GM21390 (cell line): Measurements from ENCODE around the gene KCTD16.

Source experiments
- ATAC-seq: cut with Tn5 transposase; IDR thresholded peaks from one replicate; pipeline ENCODE4 v1.9.1; 2021; ENCODE audit not compliant: unreplicated experiment

KCTD16 gene

GRCh38 chr5:144451187-144451973 is 280.7 kb downstream of the KCTD16 start:
- no peak for ATAC-seq

GRCh38 chr5:144453753-144454152 is 283.1 kb downstream of the KCTD16 start:
- ATAC-seq = no peak

DNA sequence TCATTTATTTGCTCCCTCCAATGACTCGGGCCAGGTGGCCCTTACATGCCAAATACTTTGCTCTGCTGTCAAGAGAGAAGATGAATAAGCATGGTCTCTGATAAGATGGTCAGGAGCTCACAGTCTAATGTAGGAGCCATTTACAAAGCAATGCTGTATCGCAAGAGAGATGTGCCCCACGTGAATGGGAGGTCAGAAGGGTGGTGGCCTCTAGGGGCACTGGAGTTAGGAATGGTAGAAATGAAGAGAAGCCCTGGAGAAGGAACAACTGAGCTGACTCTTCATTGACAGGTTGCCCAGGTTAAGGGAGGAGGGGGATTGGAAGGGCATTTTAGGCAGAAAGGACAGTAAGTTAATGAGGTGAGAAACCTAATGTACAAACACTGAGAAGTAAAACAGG is 286.5 kb downstream of the KCTD16 start:
- no peak for ATAC-seq

GRCh38 chr5:144458216-144458615 is 287.5 kb downstream of the KCTD16 start:
- ATAC-seq = no peak

- ATAC-seq = no peak
These were observed 289.9 kb downstream of the KCTD16 start for GRCh38 chr5:144460600-144460999.

- no peak for ATAC-seq
These were observed 291.9 kb downstream of the KCTD16 start for GRCh38 chr5:144462577-144462976.

DNA sequence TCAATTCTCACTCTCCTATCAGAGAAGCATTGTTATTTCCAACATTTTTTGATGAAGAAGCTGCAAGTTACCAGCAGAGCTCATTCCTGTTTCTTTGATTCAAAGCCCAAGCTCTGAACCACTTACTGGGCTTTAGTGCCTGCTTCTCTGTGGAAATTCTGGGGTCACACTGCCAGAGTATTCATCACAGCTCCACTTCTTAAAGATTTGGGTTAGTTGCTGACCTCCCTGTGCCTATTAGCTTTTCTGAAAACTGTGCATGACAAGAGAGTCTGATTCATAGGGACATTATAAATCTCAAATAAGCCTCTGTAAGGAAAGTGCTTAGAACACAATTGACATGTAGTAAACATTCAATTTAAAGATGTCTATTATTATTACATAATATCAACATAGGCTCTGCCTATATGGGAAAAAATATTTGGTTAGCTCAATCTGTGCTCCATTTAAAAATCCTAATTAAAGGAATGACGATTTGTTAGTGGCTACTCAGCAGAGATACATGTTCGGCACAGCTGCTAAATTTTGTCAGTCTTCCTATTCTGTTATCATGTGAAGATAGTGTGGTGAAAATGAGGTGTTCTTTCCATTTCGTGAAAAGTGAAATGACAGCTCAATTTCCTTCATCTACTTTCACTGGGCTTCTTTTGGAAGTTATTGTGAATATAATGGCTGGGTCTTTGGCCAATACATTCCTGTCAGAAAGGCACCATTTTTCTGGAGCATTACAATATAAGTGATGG is 293.0 kb downstream of the KCTD16 start:
- no peak for ATAC-seq

- no peak for ATAC-seq
These were observed 293.6 kb downstream of the KCTD16 start for GRCh38 chr5:144464306-144464705.

- no peak for ATAC-seq
These were observed 294.8 kb downstream of the KCTD16 start for GRCh38 chr5:144465441-144465840.

- no peak for ATAC-seq
These were observed 297.1 kb downstream of the KCTD16 start for GRCh38 chr5:144467792-144468191.

DNA sequence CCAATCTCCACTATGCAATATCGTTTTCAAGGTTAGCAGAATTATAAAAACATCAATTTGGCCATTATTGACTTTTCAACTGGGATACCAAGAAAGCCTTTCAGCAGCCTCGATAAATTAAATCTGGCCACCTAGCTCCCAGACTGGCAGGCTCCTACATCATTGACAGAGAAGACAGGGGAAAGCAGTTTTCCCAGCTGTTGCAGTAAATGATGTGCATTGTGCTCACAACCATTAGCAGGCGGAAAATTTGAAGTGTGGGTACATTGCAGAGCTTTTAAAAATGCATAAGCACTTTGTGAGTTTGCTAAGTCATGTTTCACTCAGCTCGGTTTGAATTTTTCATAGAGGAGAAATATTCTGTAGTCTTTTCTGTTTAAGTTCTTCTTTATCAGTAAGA is 297.9 kb downstream of the KCTD16 start:
- ATAC-seq = no peak

- no peak for ATAC-seq
These were observed 298.4 kb downstream of the KCTD16 start for GRCh38 chr5:144469106-144469505.

DNA sequence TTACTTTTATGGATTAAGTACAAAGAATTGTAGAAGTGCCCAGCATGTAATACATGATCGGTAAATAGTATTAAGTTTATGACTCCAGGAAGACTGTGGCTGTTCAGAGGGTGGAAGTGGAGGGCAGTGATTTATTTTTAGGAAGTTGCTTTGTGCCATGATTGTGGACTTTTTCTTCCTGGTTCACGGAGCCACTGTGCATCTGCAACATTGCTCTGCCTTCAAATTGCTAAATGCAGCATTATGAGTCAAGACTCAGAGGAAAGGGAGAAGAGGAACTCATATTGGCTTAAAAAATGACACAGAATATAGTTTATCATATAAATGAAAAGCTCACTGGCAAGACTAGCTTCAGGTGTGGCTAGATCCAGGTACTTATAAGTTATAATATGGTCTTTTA is 301.5 kb downstream of the KCTD16 start:
- no peak for ATAC-seq

GRCh38 chr5:144473650-144474049 is 303.0 kb downstream of the KCTD16 start:
- no peak for ATAC-seq

DNA sequence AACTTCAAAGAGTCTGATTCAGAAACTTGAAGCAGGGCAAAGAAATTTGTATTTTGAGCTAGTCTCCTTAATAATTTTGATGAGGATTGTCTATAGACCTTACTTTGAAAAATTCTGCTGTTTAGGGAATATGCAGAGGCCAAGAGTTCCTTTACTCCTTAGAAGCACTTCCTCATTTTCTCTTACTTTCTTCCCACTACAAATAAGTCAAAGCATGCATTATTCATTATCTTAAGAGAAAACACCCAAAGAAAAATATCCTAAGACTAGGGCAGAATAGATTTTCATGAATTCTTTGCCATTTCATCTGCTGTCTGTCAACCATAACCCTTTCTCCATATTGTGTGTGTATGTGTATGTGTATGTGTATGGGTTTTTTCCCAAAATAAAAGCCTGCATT is 307.9 kb downstream of the KCTD16 start:
- ATAC-seq = no peak

DNA sequence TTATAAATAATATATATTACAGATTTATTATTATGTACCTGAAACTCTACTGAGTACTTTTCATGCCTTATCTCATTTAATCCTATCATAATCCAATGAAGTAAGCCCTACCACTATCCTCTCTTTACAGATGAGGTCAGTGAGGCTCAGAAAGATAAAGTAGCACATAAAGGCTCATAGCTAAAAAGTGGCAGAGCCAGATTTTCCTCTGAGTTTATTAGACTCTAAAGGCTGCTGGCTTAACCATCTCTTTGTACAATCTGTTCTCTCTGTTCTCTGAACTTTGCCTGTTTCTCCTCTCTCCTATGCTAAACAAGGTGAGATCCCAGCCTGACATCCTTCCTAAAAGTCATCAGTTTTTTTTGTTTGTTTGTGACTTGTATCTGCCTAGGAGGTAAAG is 311.2 kb downstream of the KCTD16 start:
- ATAC-seq = no peak

- ATAC-seq = no peak
These were observed 313.6 kb downstream of the KCTD16 start for GRCh38 chr5:144484124-144484897.

- no peak for ATAC-seq
These were observed 314.9 kb downstream of the KCTD16 start for GRCh38 chr5:144485540-144485939.

GRCh38 chr5:144487207-144487606 is 316.5 kb downstream of the KCTD16 start:
- ATAC-seq = no peak

DNA sequence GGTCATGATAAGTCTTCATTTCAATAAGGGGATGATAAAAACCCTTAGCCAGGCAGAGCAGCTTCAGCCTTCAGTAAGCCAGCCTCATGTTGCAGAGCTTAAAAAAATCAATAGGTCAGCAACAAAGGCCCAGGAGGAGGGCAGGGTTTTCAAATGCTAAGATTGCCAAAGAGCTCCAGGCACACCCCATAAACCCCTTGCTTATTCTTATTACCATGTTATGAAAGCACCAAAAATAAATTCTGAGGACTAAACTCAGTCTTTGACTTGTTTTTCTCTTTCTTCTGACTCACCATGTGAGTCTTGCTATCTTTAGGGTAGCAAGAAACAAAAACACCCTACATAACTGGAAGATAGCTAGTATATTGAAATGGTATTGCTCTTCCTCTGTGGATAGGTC is 317.1 kb downstream of the KCTD16 start:
- ATAC-seq = no peak

DNA sequence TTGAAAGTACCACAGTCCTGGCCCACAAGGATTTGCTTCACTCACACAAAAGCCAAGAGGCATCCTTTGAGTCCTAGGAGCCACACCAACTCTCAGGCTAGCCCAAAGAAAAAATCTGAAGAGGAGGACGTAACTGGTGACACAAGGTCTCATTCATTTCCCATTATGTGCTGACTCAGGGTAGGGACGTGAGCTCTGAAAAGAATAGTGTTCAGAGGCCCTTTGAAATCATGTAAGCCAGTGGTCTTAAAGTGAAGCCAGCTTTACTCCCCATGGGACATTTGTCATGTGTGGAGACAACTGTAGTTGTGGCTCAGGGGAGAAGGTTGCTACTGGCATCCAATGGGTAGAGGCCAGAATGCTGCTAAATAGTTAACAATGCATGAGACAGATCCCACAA is 332.4 kb downstream of the KCTD16 start:
- ATAC-seq = no peak
